ENCODE data around the gene FGD5.

The FGD5 gene

GRCh38 chr3:14946236-14946635 lies 127.5 kb downstream of the FGD5 start:
- no peak for TF ChIP-seq CTCF (IDR thresholded peaks at IDR 0.05)

- TF ChIP-seq CTCF (IDR thresholded peaks at IDR 0.05): no peak
These were observed 128.0 kb downstream of the FGD5 start for GRCh38 chr3:14946739-14947099.

- no peak for TF ChIP-seq CTCF (IDR thresholded peaks at IDR 0.05)
These were observed 128.5 kb downstream of the FGD5 start, which contains the start of gene NR2C2 for GRCh38 chr3:14947100-14947885. Gene NR2C2 (plus strand): TSS chr3:14947583. CDS start chr3:15003915, 56,332 bp downstream.

GRCh38 chr3:14947886-14948608 lies 129.3 kb downstream of the FGD5 start:
- no peak for TF ChIP-seq CTCF (IDR thresholded peaks at IDR 0.05)

- TF ChIP-seq CTCF (IDR thresholded peaks at IDR 0.05): no peak
These were observed 129.9 kb downstream of the FGD5 start for GRCh38 chr3:14948609-14949038.

- TF ChIP-seq CTCF (IDR thresholded peaks at IDR 0.05): no peak
These were observed 130.4 kb downstream of the FGD5 start for GRCh38 chr3:14949126-14949525.

GRCh38 chr3:14950274-14950673 lies 131.5 kb downstream of the FGD5 start:
- TF ChIP-seq CTCF (IDR thresholded peaks at IDR 0.05): no peak

All from LNCAP (cell line).